GM21515 (cell line): Measurements from ENCODE around the gene MYOCD.

Source experiments
- ATAC-seq: cut with Tn5 transposase; IDR thresholded peaks from one replicate; pipeline ENCODE4 v1.9.1; 2021; ENCODE audit not compliant: unreplicated experiment

MYOCD gene

GRCh38 chr17:12709063-12709462 is 43.4 kb downstream of the MYOCD start:
- no peak for ATAC-seq

- no peak for ATAC-seq
These were observed 46.7 kb downstream of the MYOCD start for GRCh38 chr17:12712415-12712814.

- ATAC-seq, result no peak
These were observed 47.3 kb downstream of the MYOCD start for GRCh38 chr17:12712941-12713340.

GRCh38 chr17:12719948-12720347 is 54.3 kb downstream of the MYOCD start:
- no peak for ATAC-seq

GRCh38 chr17:12721581-12721980 is 55.9 kb downstream of the MYOCD start:
- ATAC-seq, result no peak

- ATAC-seq, result no peak
These were observed 56.6 kb downstream of the MYOCD start for GRCh38 chr17:12722282-12722681.

GRCh38 chr17:12726131-12726530 is 60.4 kb downstream of the MYOCD start:
- no peak for ATAC-seq

GRCh38 chr17:12727076-12727760 is 61.5 kb downstream of the MYOCD start:
- ATAC-seq, result no peak

- no peak for ATAC-seq
These were observed 62.2 kb downstream of the MYOCD start for GRCh38 chr17:12727881-12728280.

- ATAC-seq, result no peak
These were observed 63.4 kb downstream of the MYOCD start for GRCh38 chr17:12729086-12729485.

GRCh38 chr17:12730421-12730820 is 64.7 kb downstream of the MYOCD start:
- no peak for ATAC-seq

- ATAC-seq, result no peak
These were observed 65.3 kb downstream of the MYOCD start for GRCh38 chr17:12730931-12731521.

GRCh38 chr17:12731839-12732238 is 66.1 kb downstream of the MYOCD start:
- ATAC-seq, result no peak

- no peak for ATAC-seq
These were observed 66.7 kb downstream of the MYOCD start for GRCh38 chr17:12732366-12732765.

GRCh38 chr17:12734926-12735325 is 69.2 kb downstream of the MYOCD start:
- ATAC-seq, result no peak

- no peak for ATAC-seq
These were observed 69.8 kb downstream of the MYOCD start for GRCh38 chr17:12735517-12735916.

- ATAC-seq, result no peak
These were observed 70.8 kb downstream of the MYOCD start for GRCh38 chr17:12736526-12736925.

GRCh38 chr17:12737740-12738469 is 72.2 kb downstream of the MYOCD start:
- no peak for ATAC-seq

- ATAC-seq, result no peak
These were observed 72.9 kb downstream of the MYOCD start for GRCh38 chr17:12738624-12739023.

GRCh38 chr17:12739500-12739899 is 73.8 kb downstream of the MYOCD start:
- ATAC-seq, result no peak

GRCh38 chr17:12743046-12743445 is 77.4 kb downstream of the MYOCD start:
- no peak for ATAC-seq

GRCh38 chr17:12744298-12744697 is 78.6 kb downstream of the MYOCD start:
- ATAC-seq, result no peak
